ENCODE data around the gene PFDN2. TPM values are rescaled to one million over a fixed set of nuclear protein-coding genes. Genes with fewer than 3 reads are reported as not detected.

PFDN2 gene
- total and polyA plus RNA-seq, 10 of the 15 experiments (the other 5 are each of a cell fraction or from before 2014, with no cell fraction given): 30.0 to 141 (median 80.5) TPM

GRCh38 chr1:161054805-161055204 is 63.0 kb downstream of the PFDN2 start:
- no peaks in the 10 kb centered on the region for H3K4me1 ChIP-seq (ENCODE audit: control insufficient read depth, insufficient read depth, low read length)
- H3K4me2 ChIP-seq (ENCODE audit: control insufficient read depth, insufficient read depth): no peak overlapping the region
- H3K27ac ChIP-seq (ENCODE audit: control insufficient read depth, insufficient read depth): no peak overlapping the region
- no peak for FAIRE-seq
- intact Hi-C loops (cut with micrococcal nuclease; ENCODE audit: unreplicated experiment): no loop called here
- H2AFZ ChIP-seq (ENCODE audit: control insufficient read depth, low read depth, low read length): no peak overlapping the region
- 78% methylated on average over 7 of the region's 7 CpGs for whole genome bisulfite sequencing (ENCODE audit: insufficient coverage, insufficient replicate concordance, low lambda C conversion rate, missing lambda C conversion rate)
- ATAC-seq: no peak
- H3K4me3 ChIP-seq: no peak overlapping the region
- BruUV-seq (replicated peaks): no TSS peak
- no peak overlapping the region for H3K9ac ChIP-seq (ENCODE audit: control insufficient read depth, insufficient read depth, low read length)
- H3K36me3 ChIP-seq (ENCODE audit: control insufficient read depth in 2 of 2, insufficient read depth in 2 of 2, low read length in 1 of 2): peaks cover 32% of the 10 kb centered on the region in 2 experiments
- RAD21 ChIA-PET (ENCODE audit: unreplicated experiment): interaction anchor here (1.2 kb wide), 2 partner anchors 17 to 58 kb away, joined by 3 to 4 read pairs; no protein-coding TSS in a partner anchor
- H4K20me1 ChIP-seq (ENCODE audit: control insufficient read depth, insufficient read depth): no peaks in the 10 kb centered on the region
- POLR2A ChIA-PET: interaction anchor here (1.4 kb wide), 1 partner anchor 17 kb away, joined by 4 read pairs; no protein-coding TSS in a partner anchor
- TF ChIP-seq EGR1 (IDR thresholded peaks at IDR 0.05; ENCODE audit: borderline replicate concordance in 1 of 2, low read depth in 2 of 2, low read length in 2 of 2) (no peak), RBBP5 (conservative IDR thresholded peaks at IDR 0.05) (no peak), TCF3 (IDR thresholded peaks at IDR 0.05; ENCODE audit: borderline replicate concordance, insufficient read depth, low read depth, low read length) (no peak), NR2C1 (IDR thresholded peaks at IDR 0.05) (no peak), GABPA (IDR thresholded peaks at IDR 0.05; ENCODE audit: low read depth) (no peak), ZSCAN29 (IDR thresholded peaks at IDR 0.05) (no peak), POLR2AphosphoS5 (IDR thresholded peaks at IDR 0.05; ENCODE audit: low read length) (no peak), RFX5 (IDR thresholded peaks at IDR 0.05; ENCODE audit: low read depth, low read length) (no peak), SMARCA5 (IDR thresholded peaks at IDR 0.05) (no peak)
- TF ChIP-seq, protein P1, sequence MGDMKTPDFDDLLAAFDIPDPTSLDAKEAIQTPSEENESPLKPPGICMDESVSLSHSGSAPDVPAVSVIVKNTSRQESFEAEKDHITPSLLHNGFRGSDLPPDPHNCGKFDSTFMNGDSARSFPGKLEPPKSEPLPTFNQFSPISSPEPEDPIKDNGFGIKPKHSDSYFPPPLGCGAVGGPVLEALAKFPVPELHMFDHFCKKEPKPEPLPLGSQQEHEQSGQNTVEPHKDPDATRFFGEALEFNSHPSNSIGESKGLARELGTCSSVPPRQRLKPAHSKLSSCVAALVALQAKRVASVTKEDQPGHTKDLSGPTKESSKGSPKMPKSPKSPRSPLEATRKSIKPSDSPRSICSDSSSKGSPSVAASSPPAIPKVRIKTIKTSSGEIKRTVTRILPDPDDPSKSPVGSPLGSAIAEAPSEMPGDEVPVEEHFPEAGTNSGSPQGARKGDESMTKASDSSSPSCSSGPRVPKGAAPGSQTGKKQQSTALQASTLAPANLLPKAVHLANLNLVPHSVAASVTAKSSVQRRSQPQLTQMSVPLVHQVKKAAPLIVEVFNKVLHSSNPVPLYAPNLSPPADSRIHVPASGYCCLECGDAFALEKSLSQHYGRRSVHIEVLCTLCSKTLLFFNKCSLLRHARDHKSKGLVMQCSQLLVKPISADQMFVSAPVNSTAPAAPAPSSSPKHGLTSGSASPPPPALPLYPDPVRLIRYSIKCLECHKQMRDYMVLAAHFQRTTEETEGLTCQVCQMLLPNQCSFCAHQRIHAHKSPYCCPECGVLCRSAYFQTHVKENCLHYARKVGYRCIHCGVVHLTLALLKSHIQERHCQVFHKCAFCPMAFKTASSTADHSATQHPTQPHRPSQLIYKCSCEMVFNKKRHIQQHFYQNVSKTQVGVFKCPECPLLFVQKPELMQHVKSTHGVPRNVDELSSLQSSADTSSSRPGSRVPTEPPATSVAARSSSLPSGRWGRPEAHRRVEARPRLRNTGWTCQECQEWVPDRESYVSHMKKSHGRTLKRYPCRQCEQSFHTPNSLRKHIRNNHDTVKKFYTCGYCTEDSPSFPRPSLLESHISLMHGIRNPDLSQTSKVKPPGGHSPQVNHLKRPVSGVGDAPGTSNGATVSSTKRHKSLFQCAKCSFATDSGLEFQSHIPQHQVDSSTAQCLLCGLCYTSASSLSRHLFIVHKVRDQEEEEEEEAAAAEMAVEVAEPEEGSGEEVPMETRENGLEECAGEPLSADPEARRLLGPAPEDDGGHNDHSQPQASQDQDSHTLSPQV (IDR thresholded peaks at IDR 0.05): no peak
- CTCF ChIA-PET: interaction anchor here (0.8 kb wide), 1 partner anchor 8 kb away, joined by 3 read pairs; no protein-coding TSS in a partner anchor
- SMC1A ChIA-PET (ENCODE audit: uncharacterized antibody, unreplicated experiment): interaction anchor here (0.9 to 1.3 kb wide), 2 partner anchors 8 to 17 kb away, joined by 3 to 4 read pairs; no protein-coding TSS in a partner anchor
- H3K27me3 ChIP-seq (replicated peaks in 1 of 2; ENCODE audit: control insufficient read depth in 2 of 2, insufficient read depth in 2 of 2, low read length in 1 of 2): no peaks in the 10 kb centered on the region
- no peak for DNase-seq (ENCODE audit: low read depth, low spot score)
- H3K9me3 ChIP-seq (replicated peaks; ENCODE audit: control insufficient read depth, insufficient read depth, low read length): no peaks in the 10 kb centered on the region
- H3K79me2 ChIP-seq (ENCODE audit: control insufficient read depth, insufficient read depth, low read length): peaks cover 3% of the 10 kb centered on the region
- in situ Hi-C loops (cut with MboI): no loop called here
